Bone marrow (tissue), 2 donors: ENCODE results near the gene PPP1CA.
"Not testable (repeated sequence)": the region's sequence is repeated elsewhere in the genome, so short reads cannot be mapped to it uniquely, and the experiment has no call there.

Experiments
- DNase-seq, 2 donors: peaks; one replicate each; lab custom pipeline; 2025; lab: John Stamatoyannopoulos, UW

The PPP1CA gene

DNA sequence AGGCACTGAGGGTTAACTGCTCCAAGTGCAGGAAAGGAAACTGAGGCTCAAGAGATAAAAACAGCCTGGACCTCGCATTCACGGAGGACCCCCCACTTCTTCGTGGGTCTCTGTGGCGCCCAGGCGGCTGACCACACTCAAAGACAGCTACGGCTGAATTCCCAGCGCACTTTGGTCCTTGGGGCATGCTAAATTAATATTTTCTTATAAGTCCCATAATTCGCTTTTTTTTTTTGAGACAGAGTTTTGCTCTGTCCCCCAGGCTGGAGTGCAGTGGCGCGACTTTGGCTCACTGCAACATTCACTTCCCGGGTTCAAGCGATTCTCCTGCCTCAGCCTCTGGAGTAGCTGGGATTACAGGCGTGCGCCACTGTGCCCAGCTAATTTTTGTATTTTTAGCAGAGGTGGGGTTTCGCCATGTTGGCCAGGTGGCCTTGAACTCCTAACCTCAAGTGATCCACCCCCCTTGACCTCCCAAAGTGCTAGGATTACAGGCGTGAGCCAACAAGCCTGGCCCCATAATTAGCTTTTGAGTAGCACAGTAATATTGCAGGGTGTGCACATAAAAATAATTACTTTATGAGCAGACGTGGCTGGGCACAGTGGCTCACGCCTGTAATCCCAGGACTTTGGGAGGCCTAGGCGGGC, 658 bp upstream of the PPP1CA start:
- not testable (repeated sequence) for DNase-seq

DNA sequence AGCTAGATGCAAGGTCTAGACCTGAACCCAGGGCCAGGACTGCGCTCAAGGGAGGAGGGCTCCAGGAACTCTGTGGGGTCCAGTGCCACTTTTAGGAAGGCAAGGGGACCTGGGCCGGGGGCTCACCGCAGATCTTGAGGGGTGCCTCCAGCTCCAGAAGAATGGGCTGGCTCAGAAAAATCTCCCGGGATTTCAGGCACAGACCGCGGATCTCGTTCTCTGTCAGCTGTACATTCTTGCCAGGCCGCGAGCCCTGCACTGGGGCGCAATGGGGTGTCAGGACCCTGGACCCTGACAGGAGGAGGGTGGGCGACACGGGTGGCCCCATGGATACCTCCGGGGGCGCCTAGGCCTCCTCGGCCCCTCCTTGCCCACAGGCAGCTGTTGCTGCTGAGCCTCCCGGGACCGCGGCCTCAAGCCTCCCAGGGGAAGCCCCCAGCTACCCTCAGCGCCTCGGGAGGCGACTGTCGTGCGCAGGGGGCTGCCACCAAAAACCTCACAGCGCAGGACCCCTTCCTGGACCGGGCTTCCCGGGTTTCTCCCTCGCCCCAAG, 640 bp downstream of the PPP1CA start:
- no peak for DNase-seq

DNA sequence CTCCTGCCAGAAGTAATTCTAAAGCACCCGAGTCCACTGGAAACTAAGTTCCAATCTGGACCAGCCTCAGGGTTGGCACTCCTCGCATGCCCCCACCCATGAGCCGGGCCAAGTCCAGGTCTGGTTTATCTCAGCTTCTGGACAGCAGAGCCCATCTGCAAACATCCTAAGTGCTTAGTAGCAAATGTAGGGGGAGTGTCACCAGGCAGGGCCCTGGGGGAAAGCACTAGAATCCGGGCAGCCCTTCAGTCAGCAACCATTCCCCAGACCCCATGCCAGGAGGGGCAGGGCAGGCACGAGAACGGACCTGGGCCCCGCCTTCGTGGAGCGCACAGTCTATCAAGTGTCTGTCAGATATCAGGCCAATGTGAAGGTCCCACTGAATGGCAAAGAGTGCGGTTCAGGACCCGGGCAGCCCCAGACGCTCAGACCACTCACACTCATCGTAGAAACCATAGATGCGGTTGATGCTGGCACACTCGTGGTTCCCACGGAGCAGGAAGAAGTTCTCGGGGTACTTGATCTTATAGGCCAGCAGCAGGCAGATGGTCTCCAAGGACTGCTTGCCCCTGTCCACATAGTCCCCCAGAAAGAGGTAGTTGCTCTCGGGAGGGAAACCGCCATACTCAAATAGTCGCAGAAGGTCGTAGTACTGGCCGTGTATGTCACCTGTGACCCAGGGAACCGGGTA, 1.3 kb downstream of the PPP1CA start:
- no peak for DNase-seq

DNA sequence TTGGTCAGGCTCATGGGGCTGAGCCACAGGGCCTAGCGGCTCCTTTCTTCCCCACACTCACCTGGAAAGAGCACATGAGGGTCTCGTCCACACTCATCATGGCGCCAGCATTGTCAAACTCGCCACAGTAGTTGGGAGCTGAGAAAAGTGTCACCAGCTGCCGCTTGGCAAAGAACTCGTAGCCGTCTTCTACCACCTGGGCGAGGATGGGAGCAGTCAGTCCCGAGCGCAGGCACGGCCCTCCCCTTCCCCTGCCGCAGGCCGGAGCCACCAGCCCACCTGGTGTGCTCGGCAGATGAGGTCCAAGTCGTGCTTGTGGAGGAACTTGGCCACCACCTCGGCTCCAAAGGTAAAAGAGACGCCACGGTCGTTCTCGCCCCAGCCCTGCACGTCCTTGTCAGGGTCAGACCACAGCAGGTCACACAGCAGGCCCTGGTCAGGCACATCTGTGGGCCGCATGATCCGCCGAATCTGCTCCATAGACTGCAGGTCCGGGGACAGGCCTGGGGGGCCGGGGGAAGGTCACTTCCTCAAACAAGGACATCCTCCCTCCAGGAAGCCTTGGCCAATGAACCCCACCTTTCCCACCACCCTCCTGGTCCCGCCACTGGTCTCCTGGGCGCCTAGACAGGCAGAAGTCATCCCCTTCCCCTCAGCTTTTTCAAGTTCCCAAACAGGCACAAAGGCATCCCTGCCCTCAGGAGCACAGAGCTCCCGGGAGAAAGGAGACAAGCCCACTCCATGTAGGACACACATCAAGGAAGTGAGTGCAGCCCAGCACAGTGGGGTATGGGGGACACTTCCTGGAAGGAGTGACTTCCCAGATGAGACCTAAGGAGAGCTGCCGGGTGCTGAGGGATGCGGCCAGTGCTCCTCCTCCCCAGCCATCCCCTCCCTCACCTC, 2.7 kb downstream of the PPP1CA start:
- no peak for DNase-seq

DNA sequence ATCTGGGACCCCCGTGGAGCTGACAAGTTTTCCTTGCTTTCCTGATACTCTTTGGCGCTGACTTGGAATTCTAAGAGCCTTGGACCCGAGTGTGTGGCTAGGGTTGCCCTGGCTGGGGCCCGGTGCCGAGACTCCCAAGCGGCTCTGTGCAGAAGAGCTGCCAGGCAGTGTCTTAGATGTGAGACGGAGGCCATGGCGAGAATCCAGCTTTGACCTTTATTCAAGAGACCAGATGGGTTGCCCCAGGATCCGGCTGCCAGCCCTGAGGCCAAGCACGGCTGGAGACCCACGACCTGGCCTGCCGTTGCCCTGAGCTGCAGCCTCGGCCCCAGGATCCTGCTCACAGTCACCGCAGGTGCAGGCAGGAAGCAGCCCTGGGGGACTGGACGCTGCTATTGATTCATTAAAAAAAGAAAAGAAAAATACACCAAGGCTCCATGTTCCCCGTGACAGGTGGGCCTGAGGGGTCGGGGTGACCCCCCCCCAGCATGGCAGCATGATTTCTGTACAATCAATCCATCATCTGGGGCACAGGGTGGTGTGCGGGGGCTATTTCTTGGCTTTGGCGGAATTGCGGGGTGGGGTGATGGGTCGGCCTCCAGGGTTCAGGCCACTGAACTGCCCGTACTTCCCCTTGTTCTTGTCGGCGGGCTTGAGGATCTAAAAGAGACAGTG, 3.5 kb downstream of the PPP1CA start:
- DNase-seq, result no peak

DNA sequence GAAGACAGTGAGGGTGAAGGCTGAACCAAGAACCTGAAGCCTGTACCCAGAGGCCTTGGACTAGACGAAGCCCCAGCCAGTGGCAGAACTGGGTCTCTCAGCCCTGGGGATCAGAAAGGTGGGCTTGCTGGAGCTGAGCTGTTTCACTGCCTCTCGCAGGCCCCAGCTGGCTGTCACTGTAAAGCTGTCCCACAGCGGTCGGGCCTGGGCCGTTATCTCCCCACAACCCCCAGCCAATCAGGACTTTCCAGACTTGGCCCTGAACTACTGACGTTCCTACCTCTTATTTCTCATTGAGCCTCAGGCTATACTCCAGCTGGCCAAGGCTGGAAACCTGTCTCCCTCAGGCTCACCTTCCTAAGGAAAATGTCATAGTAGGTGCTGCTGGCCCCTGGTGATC, 4.1 kb downstream of the PPP1CA start:
- DNase-seq, result no peak

DNA sequence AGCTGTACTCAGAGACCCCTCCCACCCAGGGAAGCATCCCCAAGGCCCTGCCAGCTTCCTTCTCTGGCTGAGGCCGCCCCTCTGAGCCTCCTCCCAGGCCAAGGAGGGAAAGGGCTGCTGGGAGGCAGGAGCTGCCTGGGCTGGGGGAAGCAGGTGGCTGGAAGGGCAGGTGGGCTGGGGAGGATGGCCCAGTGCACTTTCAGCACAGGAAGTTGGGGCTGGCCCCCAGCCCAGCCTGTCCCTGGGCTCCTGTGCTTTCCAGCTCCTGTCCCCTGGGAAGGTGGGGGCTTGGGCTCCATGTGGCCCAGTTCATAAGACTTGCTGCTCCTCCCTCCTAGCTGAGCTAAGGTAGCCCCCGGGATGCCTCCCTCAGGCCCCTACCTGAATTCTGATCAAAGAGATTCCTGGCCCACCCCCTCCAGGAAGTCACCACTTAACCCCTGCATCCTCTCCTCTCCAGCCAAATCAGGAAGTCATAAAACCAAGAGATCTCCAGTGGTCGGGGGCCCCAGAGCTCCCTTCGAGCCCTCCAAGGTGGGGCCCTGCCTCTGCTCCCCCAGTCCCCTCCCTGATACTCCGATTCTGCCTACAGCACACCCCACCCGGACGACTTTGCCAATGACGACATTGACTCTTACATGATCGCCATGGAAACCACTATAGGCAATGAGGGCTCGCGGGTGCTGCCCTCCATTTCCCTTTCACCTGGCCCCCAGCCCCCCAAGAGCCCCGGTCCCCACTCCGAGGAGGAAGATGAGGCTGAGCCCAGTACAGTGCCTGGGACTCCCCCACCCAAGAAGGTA, 4.9 kb downstream of the PPP1CA start:
- DNase-seq, result no peak

DNA sequence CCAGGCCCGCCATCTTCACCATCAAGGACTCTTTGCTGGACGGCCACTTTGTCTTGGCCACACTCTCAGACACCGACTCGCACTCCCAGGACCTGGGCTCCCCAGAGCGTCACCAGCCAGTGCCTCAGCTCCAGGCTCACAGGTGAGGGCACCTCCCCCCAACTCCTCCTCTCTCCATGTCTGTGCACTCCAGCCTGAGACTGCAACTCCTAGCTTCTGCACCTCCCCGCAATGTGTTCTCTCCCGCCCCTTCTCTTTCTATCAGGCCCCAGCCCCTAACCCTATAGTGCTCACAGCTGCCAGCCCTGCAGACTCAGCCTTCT, 5.4 kb downstream of the PPP1CA start:
- no peak for DNase-seq

DNA sequence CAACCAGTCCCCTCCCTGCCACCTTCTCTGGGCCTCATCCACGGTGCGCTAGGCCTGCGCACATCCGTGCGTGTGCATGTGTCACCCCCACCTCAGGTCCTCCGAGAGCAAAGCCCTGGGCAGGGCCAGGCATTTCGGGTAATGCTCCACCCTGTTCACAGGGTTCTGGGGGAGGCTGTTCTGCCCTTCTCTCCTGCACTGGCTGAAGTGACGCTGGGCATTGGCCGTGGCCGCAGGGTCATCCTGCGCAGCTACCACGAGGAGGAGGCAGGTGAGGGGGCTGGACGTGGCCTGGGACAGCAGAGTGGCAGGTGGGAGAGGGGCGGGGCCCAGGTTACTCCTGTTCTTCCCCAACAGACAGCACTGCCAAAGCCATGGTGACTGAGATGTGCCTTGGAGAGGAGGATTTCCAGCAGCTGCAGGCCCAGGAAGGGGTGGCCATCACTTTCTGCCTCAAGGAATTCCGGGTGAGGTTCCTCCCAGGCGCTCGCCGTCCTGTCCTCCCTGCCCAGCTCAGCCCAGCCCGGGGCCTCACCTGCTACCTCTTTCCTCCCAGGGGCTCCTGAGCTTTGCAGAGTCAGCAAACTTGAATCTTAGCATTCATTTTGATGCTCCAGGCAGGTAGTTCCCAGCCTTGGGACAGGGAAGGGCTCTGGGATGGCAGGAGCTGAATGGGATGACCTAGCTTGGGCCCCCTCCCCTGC, 6.0 kb downstream of the PPP1CA start:
- DNase-seq, result no peak

DNA sequence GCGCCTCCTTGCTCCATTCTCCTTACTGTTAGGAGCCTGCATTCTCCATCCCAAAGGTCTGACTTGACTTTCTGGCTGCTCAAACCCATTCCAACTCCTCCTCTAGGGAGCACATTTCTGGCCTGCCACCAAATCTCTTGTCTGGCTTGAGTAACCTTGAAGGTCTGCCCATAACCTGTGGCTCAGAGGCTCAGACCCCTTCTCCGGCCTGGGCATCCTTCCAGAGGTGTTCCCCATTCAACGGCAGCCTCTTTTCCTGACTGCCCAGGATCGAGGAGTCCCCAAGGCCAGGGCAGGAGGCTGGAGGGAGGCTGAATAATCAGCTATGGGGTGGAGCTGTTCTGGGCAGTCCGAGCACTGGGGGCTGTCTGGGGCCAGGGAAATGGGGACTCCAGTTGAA, 7.7 kb downstream of the PPP1CA start:
- no peak for DNase-seq

DNA sequence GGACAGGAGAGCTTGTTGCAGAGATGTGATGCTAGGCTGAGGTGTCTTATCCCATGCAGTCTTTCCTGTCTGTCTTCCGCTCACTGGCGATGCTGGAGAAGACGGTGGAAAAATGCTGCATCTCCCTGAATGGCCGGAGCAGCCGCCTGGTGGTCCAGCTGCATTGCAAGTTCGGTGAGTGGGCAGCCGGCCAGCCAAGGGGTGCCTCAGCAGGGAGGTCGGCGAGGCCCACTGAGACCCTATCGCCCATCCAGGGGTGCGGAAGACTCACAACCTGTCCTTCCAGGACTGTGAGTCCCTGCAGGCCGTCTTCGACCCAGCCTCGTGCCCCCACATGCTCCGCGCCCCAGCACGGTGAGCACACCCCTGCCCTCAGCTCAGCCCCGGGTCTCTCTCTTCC, 8.2 kb downstream of the PPP1CA start:
- no peak for DNase-seq

DNA sequence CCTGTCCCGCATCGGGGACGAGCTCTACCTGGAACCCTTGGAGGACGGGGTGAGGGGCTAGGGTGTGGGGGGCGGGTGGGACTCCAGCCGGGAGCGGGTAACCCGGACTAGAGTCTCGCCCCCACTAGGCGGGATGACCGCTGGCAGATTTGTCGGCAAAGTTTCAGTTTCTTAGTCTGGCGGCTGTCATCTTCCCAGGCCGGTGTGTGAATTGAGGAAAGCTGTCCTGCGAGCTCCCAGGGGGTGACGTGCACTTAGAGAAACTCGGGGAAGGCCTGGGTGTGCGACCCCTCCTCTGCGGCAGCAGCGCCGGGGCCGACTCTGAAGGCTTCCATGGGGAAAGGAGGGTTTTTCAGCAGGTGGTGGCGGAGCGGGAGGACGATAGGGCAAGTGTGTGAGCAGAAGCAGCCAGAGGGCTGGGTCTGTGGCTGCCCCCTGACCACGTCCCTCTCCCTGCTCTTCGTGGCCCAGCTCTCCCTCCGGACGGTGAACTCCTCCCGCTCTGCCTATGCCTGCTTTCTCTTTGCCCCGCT, 9.4 kb downstream of the PPP1CA start:
- no peak for DNase-seq

DNA sequence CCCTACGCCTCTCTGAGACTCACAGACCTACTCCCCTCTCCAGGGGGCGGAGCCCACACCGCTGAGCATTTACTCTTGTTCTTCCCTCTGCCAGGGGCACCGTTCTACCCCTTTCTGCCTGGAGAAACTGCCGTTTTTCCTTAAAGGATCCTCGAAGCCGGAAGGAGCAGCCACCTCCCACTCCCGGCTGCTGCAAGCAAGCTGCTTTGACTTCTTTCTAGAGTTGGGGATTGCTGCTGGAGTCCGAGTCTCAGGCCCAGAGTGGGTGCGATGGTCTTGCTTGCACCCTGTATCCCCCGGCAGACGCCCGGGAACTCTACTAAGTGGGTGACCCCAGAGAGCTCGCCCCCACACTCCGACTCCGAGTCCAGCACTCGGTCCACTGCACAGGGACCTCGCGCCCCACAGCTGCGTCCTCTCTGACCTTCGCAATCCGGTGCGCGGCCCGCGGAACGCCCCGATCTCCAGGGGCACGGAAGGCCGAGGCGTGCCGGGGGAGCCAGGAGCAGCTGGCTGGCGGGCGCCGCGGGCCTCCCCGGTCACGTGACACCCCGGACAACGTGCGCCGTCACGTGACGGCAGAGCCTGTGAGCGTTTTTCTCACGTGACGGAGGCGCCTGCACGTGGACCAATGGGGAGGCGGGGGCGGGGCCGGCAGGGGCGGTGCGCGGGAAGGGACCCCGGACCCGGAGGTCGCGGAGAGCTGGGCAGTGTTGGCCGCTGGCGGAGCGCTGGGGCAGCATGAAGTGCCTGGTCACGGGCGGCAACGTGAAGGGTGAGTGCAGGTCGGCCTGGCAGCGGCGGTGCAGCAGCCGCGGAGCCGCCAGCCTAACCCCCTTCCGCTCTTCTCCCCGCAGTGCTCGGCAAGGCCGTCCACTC, 10.1 kb downstream of the PPP1CA start, which contains the start of gene RAD9A:
TSS of gene RAD9A (plus strand) at position 683 of the 879 bp plus-strand sequence. CDS start at position 742, 59 bp downstream.
- DNase-seq, result peak; percentile 76 to 80

DNA sequence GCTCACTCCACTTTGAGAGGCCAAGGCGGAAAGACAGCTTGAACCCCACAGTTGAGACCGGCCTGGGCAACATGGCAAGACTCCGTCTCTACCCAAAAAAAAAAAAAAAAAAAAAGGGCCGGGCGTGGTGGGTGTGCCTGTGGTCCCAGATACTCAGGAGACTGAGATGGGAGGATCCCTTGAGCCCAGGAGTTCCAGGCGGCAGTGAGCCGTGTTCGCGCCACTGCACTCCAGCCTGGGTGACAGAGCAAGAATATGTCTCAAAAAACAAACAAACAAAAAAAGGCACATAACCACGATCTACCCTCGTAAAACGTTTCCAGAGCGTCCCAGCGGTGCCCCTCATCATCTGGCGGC, 10.7 kb downstream of the PPP1CA start:
- no peak for DNase-seq

DNA sequence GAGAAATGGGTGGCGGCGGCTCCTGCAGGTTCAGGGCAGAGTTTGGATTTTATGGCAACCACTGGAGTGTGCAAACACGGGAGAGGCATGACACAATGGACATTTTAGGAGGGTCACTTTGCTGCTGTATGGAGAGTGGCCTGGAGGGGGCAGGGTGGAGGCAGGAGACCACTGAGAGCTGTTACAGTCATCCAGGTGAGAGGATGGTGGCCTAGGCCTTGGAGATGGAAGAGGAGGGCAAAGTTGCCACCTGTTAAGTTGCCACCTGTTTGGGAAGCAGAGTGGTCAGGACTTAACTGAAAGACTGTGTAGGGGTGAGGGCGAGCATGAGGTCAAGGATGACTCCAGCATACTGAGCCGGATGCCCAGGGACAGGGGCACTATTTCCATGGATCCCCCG, 12.2 kb downstream of the PPP1CA start:
- DNase-seq, result peak in 1 of 2 donors; percentile 24

DNA sequence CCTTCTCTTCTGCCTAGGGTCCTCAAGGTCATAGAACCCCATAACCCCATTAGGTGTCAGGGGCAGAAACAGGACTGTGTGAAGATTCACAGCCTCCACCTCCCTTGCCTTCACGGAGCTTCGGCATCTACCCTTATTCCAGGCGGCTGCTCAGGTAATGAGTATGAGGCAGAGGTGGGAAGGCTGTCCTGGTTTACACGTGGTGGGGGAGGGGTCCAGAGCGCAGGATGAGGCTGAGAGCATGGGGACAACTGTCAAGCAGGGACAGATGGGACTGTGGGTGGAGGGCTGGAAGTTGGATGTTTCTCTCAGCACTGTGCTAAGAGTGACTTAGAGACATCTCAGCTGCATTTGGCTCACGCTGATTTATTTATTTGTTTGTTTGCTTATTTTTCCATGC, 14.1 kb downstream of the PPP1CA start:
- DNase-seq, result no peak

DNA sequence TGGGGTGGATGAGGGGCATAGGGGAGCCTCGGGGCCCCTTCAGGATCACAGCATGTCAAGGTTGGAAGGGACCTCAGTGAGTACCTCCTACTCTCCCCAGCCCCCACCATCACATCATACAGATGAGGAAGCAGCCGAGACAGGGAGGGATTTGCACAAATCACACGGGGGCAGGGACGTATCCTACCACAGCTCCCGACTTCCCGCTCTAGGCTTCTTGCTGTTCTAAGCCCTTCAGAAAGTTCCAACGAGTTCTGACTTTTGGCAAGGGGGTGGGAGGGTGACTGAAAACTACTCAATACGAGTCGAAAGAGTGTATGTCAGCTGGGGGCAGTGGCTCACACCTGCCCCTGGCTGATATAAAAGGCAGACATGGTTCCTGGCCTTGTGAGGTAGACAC, 14.6 kb downstream of the PPP1CA start:
- DNase-seq, result no peak

DNA sequence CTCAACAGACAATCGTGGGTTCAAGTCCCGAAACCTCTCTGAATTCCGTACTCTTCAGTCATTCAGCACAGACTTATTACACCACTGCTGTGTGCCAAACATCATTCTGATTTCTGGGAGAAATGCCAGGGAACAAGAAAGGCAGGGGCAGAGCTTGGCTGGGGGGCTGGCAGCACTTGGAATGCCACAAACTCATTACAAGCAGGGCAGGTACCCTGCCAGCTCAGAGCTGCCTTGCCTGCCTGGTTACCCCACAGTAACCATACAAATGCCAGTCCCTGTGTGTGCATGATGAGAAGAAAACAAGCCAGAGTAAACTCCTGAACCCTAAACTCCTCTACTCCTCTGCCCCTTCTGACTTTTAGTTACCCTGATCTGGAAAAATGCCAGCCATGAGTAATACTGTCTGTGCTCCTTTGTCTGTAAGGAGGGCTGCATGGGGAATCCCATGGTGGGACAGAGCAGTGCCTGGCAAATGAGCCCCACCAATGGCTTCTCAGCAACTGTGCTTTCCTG, 16.7 kb downstream of the PPP1CA start:
- DNase-seq, result peak in 1 of 2 donors; percentile 54
